Erythroblast (primary cell): ENCODE data around the gene RAB3IP.
"Not testable (repeated sequence)": the region's sequence is repeated elsewhere in the genome, so short reads cannot be mapped to it uniquely, and the experiment has no call there.

Experiments used
- DNase-seq, 2 experiments: peaks; one replicate each; lab custom pipeline; 2025; lab: John Stamatoyannopoulos, UW
- GATA1 ChIP-seq: IDR thresholded peaks from 2 replicates; pipeline ENCODE4 v1.6.1; 2011; ENCODE audit warnings: low read depth, mild to moderate bottlenecking, control low read depth, low read length, moderate library complexity
- POLR2A ChIP-seq: IDR thresholded peaks from 2 replicates; pipeline ENCODE4 v1.6.1; 2011; ENCODE audit warnings: mild to moderate bottlenecking, low read length

RAB3IP gene

GRCh38 chr12:69720750-69721149 is 17.9 kb upstream of the RAB3IP start:
- no peak for TF ChIP-seq GATA1
- no peak for TF ChIP-seq POLR2A
- DNase-seq: no peak

GRCh38 chr12:69726922-69727321 is 11.7 kb upstream of the RAB3IP start:
- no peak for DNase-seq

GRCh38 chr12:69732088-69732487 is 6.6 kb upstream of the RAB3IP start:
- no peak for DNase-seq
- TF ChIP-seq GATA1: no peak
- TF ChIP-seq POLR2A: no peak

More at GRCh38 chr12:69726922-69727321, 11.7 kb upstream of the RAB3IP start:
- no peak for TF ChIP-seq POLR2A
- TF ChIP-seq GATA1: no peak

DNA sequence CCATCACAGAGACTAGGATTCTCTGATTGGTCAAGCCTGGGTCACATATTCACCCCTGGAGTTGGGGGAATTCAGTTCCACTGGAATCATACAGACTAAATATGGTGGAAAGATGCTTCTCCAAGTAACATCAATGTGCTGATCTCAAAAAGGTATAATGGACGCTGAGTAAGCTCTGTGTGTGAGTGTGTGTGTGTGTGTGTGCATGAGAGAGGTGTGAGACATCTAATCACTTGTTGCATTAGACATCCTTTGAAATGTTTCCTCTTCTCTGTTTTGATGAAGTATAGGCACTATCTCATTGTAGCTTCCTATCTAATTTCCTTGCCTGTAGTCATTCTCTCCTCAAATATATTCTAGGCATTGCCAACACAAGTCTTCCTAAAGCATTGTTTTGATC is 5.0 kb upstream of the RAB3IP start:
- TF ChIP-seq POLR2A: no peak
- no peak for TF ChIP-seq GATA1
- no peak for DNase-seq

DNA sequence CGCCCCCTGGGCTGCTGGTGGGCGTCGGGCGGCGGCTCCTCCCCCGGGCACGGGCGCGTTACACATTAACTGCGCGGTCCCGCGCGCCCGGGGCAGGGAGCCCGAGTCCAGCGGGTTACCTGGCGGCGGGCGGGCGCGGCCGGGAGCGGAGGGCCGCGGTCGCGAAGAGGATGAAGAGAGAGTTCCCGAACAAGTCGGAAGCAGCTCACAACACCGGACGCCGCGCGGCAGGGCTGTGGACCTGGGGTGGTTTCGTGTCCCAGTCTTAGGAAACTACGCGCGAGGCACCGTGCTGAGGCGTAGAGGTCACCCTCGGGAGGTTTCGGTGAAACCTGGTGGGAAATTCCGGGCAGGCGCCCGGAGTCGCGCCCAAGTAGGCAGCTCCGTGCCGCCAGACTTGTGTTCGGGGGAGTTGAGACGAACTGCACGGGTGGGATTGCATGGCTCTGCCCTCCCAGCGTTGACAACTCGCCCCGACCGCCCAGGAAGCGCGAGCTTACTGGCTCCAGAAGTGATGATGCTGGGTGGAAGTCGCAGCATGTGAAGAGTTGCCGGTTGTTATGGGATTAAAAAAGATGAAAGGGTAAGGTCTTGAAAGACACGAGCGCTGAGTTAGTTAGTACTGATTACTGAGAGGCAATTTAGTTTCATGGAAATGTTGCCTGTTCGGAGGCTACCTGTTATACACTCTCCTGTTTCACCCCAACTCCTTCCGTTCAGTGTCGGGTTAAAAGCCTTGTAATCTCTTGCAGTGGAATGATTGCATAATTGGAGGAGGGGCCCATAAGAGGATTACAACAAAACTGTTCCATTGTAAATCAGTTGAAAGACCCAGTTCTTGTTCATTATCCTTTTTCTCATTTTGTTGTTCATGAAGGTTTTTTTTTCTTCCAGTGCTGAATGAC is 879 bp downstream of the RAB3IP start:
- peak; percentile 68 to 82 for DNase-seq
- no peak for TF ChIP-seq GATA1
- no peak for TF ChIP-seq POLR2A

DNA sequence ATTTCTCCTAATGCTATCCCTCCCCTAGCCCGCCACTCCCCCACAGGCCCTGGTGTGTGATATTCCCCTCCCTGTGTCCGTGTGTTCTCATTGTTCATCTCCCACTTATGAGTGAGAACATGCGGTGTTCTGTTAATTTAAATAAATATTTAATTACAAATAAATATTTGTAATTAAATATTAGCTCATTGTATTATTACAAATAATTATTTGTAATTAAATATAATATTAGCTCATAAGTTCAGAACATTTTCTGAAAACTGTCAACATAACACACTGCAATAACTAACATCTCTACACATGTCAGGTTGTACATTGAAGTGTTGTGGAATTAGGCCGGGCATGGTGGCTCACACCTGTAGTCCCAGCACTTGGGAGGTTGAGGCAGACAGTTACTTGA is 5.4 kb downstream of the RAB3IP start:
- DNase-seq: no peak

DNA sequence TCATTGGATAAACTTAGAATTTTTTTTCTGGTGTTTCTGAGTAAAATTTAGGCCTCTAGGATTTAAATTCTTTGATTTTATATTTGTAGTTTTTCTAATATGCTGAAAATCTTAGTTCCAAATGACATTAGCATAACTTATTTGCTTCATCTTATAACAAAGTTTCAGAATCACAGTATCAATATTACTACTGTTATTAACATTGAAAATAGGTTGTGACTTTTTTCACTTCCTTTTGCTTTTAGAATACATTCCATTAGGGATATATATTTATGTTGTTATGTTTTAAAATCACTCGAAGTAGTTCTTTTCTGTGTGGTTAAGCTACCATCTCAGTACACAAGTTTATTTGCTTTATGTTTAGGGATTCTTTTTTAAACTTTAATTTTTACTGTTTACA is 12.8 kb downstream of the RAB3IP start:
- DNase-seq: no peak
- TF ChIP-seq GATA1 (no peak), POLR2A (no peak)

More for the DNA sequence above, 5.4 kb downstream of the RAB3IP start:
- TF ChIP-seq GATA1 (no peak), POLR2A (no peak)

DNA sequence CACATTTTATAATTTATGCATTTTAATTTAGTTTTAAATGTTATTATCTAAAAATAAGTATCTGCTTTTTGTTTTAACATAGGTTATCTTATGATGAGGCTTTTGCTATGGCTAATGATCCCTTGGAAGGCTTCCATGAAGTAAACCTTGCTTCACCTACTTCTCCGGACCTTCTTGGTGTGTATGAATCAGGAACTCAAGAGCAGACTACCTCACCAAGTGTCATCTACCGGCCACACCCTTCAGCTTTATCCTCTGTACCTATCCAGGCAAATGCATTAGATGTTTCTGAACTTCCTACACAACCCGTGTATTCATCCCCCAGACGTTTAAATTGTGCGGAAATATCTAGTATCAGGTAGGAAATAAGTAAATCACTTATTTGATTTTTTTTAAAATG is 16.6 kb downstream of the RAB3IP start:
- DNase-seq: no peak
- TF ChIP-seq POLR2A: no peak

DNA sequence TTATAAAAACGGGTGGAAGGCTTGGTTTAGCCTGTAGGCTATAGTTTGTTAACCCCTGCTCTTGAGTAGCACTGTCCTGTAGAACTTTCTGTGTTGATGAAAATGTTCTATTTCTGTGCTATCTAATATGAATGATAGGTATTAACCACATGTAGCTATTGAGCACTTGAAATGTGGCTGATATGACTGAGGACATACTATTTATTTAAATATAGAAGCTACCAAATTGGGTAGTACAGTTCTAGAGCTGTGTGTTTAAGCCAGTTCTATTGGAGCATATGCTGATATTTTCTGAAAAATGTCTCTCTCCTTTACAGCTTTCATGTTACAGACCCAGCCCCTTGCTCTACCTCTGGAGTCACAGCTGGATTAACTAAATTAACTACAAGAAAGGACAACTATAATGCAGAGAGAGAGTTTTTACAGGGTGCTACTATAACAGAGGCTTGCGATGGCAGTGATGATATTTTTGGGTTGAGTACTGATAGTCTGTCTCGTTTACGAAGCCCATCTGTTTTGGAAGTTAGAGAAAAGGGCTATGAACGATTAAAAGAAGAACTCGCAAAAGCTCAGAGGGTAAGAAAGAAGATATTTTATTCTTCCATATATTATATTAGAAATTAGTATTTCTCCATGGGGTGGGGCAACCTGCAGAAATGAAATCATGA is 17.6 kb downstream of the RAB3IP start:
- TF ChIP-seq POLR2A (no peak), GATA1 (no peak)
- no peak for DNase-seq

DNA sequence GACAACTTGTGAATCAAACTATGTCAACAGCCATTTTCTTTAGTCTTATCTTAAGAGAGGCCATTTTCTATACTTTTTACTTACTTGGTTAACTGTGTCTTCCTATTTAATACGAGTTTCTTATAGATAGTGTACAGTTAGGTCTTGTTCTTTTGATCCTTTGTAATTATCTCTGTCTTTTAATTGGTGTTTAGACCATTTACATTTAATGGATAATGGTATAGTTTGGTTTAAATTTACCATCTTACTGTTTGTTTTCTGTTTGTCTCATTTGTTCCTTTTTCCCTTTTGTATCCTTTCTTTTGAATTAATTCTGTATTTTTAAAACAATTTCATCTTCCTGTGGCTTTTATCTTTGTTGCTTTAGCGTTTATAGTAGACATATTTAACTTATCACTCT is 19.4 kb downstream of the RAB3IP start:
- DNase-seq: no peak
- no peak for TF ChIP-seq POLR2A
- no peak for TF ChIP-seq GATA1

GRCh38 chr12:69759581-69759980 is 20.9 kb downstream of the RAB3IP start:
- not testable (repeated sequence) for DNase-seq

- TF ChIP-seq POLR2A (no peak), GATA1 (no peak)
These were observed 26.9 kb downstream of the RAB3IP start for GRCh38 chr12:69765515-69765914.

GRCh38 chr12:69766260-69766659 is 27.6 kb downstream of the RAB3IP start:
- TF ChIP-seq GATA1: no peak
- TF ChIP-seq POLR2A: no peak
- no peak for DNase-seq

More at GRCh38 chr12:69765515-69765914, 26.9 kb downstream of the RAB3IP start:
- DNase-seq: no peak

DNA sequence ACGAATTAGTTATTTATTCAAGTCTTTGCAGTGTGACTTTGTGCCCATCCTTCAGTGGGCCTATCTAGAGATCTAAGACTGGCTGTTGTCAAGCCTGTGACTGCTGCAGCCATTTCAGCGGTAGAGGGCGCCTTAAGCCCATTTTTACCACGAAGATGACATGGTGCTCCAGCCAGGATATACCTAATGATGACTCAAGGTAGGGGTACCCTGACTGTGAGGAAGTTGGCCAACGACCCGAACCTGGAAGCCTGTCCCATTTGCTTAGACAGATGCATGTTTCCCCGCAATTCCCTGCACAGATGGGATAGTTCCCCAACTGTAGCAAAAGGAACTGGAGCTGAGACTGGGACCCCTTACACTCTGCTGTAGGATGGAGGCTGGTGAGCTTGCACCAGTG is 41.3 kb downstream of the RAB3IP start:
- TF ChIP-seq POLR2A: no peak
- DNase-seq: peak; percentile 50 to 59
